Lung (tissue), 12 donors: ENCODE data around the gene KLK10. TPM values are rescaled to one million over a fixed set of nuclear protein-coding genes. Genes with fewer than 3 reads are reported as not detected.

Source experiments
- ATAC-seq: fragments of 200-7000 bp; cut with Tn5 transposase; one replicate; pipeline ENCODE4 v1.9.1; 2020; ENCODE audit warnings: moderate number of reproducible peaks; ENCODE audit not compliant: insufficient read depth, low FRiP score
- DNase-seq, 3 donors: peaks; one replicate each; pipeline ENCODE4 v3.0.0-alpha.2; 2013 to 2017
- H3K27ac ChIP-seq, 2 donors: one replicate each; pipeline ENCODE4 v1.5.1; 2013; ENCODE audit warnings: mild to moderate bottlenecking in 2 of 2, moderate library complexity in 2 of 2, control low read depth in 1 of 2, inconsistent platforms in 1 of 2, low read depth in 1 of 2, low read length in 1 of 2
- H3K27me3 ChIP-seq, 3 donors: one replicate each; pipeline ENCODE4 v1.5.1; 2013; ENCODE audit warnings: low read length in 2 of 3; ENCODE audit not compliant: control insufficient read depth in 3 of 3, insufficient read depth in 3 of 3
- H3K36me3 ChIP-seq, 4 donors: one replicate each; pipeline ENCODE4 v1.5.1; 2013; ENCODE audit warnings: low read length in 4 of 4, mild to moderate bottlenecking in 1 of 4, moderate library complexity in 1 of 4; ENCODE audit not compliant: control insufficient read depth in 4 of 4, insufficient read depth in 4 of 4
- H3K4me1 ChIP-seq, 5 donors: one replicate each; pipeline ENCODE4 v1.5.1; 2013; ENCODE audit warnings: low read length in 5 of 5, mild to moderate bottlenecking in 2 of 5, moderate library complexity in 1 of 5; ENCODE audit not compliant: control insufficient read depth in 5 of 5, insufficient read depth in 5 of 5
- H3K4me3 ChIP-seq: one replicate; pipeline ENCODE4 v1.5.1; 2013; ENCODE audit warnings: mild to moderate bottlenecking, control low read depth, moderate library complexity
- H3K9ac ChIP-seq, 2 donors: one replicate each; pipeline ENCODE4 v1.5.1; 2013; ENCODE audit warnings: low read length in 2 of 2, control low read depth in 1 of 2; ENCODE audit not compliant: insufficient read depth in 1 of 2
- H3K9me3 ChIP-seq, 4 donors: one replicate each; pipeline ENCODE4 v1.5.1; 2013; ENCODE audit warnings: low read length in 3 of 4, mild to moderate bottlenecking in 1 of 4, moderate library complexity in 1 of 4; ENCODE audit not compliant: control insufficient read depth in 4 of 4, insufficient read depth in 3 of 4
- WGBS, 2 donors: extraction: QIAGEN DNeasy Blood & Tissue Kit; methylation state at CpG; one replicate each; pipeline ENCODE4 v1.1.7; 2013; 5-methylcytosine and 5-hydroxymethylcytosine counted together
- polyA plus RNA-seq, 2 donors: library from polyadenylated mRNA; stranded (reverse); fragments of 200-250 nt; gene quantifications; one replicate each; pipeline ENCODE4 v1.2.1, GENCODE V29; 2013
- total RNA-seq, 2 donors: library from RNA; depleted of rRNA in 1 of 2; stranded (reverse); fragments of >200 nt in 1 of 2; gene quantifications; one replicate each; pipeline ENCODE4 v1.2.1, GENCODE V29; 2014 to 2021
- TF ChIP-seq, protein P1 (sequence below): IDR thresholded peaks from 2 replicates; pipeline ENCODE4 v1.5.1; 2012; ENCODE audit warnings: mild to moderate bottlenecking; ENCODE audit errors: control extremely low read depth, extremely low read depth
- donor health status: control.
- donor health status: control.
- donor health status: Bipolar disorder and iron deficiency.
- donor health status: healthy.
- donor health status: DM: yes; HTN: yes; CAD: no.

The KLK10 gene
- total and polyA plus RNA-seq, 4 donors: 9.8 to 34.2 (median 19.9) TPM

DNA sequence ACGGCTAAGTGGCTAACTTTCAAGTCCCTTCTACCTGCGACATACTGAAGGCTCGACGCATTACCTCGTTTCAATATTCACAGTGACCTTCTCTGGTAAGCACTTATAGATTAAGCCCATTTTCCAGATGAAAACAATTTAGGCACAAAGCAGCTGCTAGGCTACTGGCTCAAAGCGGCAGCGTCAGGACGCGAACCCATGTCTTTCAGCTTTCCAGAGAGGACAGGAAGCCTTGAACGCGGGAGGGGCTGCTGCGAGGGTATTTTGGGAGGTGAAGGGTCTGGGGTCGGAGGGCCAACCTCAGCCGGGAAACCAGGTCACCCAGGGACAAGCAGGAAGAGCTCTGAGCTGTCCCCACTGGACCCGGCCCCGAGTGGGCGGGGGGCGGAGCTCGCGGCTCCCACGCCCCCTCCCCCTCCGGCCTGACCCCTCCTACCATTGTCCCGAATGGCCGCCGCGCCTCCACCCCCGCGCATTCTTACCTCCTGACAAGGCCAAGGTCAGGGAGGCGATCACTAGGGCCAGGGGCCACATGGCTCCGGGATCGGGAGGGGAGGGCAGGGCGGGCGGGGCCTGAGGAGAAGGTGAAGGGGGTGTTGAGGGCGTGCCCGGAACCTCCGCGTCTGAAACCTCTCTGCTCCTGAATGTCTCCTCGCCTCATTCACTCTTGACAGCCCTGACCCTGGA, 45.2 kb upstream of the KLK10 start, which contains the start of gene KLK13:
Gene KLK13 (minus strand): TSS at position 559 of the 687 bp plus-strand sequence. CDS start 25 bp downstream, at position 534.
- ATAC-seq (peak; percentile 34), DNase-seq (peak in 1 of 3 donors; percentile 4)
- Histone ChIP-seq H3K27me3 (peaks cover 0 to 6% (median 5%) of the 10 kb centered on the region in 3 donors), H3K4me3 (no peak within 1 kb of the TSS), H3K27ac (no peak within 1 kb of the TSS), H3K36me3 (no peaks in the 10 kb centered on the region), H3K9ac (no peak within 1 kb of the TSS), H3K4me1 (peaks cover 0 to 1% (median 0%) of the 10 kb centered on the region in 5 donors), H3K9me3 (peaks cover 0 to 11% (median 0%) of the 10 kb centered on the region in 4 donors)
- 15 to 16% methylated on average over 34 to 38 of the region's 38 CpGs for WGBS, 2 donors
- TF ChIP-seq, protein P1, sequence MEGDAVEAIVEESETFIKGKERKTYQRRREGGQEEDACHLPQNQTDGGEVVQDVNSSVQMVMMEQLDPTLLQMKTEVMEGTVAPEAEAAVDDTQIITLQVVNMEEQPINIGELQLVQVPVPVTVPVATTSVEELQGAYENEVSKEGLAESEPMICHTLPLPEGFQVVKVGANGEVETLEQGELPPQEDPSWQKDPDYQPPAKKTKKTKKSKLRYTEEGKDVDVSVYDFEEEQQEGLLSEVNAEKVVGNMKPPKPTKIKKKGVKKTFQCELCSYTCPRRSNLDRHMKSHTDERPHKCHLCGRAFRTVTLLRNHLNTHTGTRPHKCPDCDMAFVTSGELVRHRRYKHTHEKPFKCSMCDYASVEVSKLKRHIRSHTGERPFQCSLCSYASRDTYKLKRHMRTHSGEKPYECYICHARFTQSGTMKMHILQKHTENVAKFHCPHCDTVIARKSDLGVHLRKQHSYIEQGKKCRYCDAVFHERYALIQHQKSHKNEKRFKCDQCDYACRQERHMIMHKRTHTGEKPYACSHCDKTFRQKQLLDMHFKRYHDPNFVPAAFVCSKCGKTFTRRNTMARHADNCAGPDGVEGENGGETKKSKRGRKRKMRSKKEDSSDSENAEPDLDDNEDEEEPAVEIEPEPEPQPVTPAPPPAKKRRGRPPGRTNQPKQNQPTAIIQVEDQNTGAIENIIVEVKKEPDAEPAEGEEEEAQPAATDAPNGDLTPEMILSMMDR: no peak

- TF ChIP-seq, protein P1: no peak
- H3K36me3 ChIP-seq: no peaks in the 10 kb centered on the region
- ATAC-seq: no peak
- no peak overlapping the region for H3K4me3 ChIP-seq
- peaks cover 0 to 1% (median 0%) of the 10 kb centered on the region in 5 donors for H3K4me1 ChIP-seq
- WGBS, 2 donors: 78 to 94% methylated on average over 7 of the region's 7 CpGs
- H3K9ac ChIP-seq: no peak overlapping the region
- no peak overlapping the region for H3K27ac ChIP-seq
- peaks cover 0 to 6% (median 5%) of the 10 kb centered on the region in 3 donors for H3K27me3 ChIP-seq
- no peak for DNase-seq
- H3K9me3 ChIP-seq: peaks cover 0 to 11% (median 0%) of the 10 kb centered on the region in 4 donors
Observed at GRCh38 chr19:51063664-51064063, 44.2 kb upstream of the KLK10 start.

- no peak overlapping the region for H3K4me3 ChIP-seq
- WGBS, 2 donors: 0 to 45% methylated on average over 1 of the region's 1 CpG
- no peak overlapping the region for H3K27ac ChIP-seq
- no peaks in the 10 kb centered on the region for H3K36me3 ChIP-seq
- ATAC-seq (no peak), DNase-seq (no peak)
- peaks cover 0 to 7% (median 0%) of the 10 kb centered on the region in 4 donors for H3K9me3 ChIP-seq
- no peak overlapping the region for H3K9ac ChIP-seq
- peaks cover 0 to 1% (median 0%) of the 10 kb centered on the region in 5 donors for H3K4me1 ChIP-seq
- H3K27me3 ChIP-seq: peaks cover 0 to 6% (median 5%) of the 10 kb centered on the region in 3 donors
- TF ChIP-seq, protein P1: no peak
Observed at GRCh38 chr19:51060973-51061372, 41.5 kb upstream of the KLK10 start.
